NOMO-1 treated with DMSO at 0.1 percent for 48 hours (cell line): ENCODE data around the gene NPY.

Experiments used
- DNase-seq: peaks from one replicate; lab custom pipeline; 2025; ENCODE audit not compliant: unreplicated experiment; lab: John Stamatoyannopoulos, UW

NPY gene

GRCh38 chr7:24313777-24314176 is 29.8 kb downstream of the NPY start:
- no peak for DNase-seq

GRCh38 chr7:24316340-24316739 is 32.4 kb downstream of the NPY start:
- no peak for DNase-seq

DNA sequence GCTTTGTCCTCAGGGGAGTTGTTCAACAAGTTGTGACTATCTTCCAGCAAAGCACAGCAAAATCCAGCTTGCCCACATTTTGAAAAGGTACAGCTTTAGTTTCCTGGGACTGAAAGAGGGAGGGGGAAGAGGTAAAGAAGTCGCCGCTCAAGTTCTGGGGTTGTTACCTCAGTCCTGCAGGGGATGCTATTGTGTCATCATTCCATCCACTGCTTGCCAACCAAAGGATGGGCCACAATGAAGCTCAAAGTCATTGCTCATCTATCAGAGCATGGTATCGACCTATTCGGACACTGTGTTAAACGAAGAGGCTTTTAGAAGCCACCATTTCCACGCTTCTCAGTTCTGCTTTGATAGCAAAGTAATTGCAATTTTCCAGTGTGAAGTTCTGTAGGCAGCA is 34.3 kb downstream of the NPY start:
- no peak for DNase-seq

- no peak for DNase-seq
These were observed 35.2 kb downstream of the NPY start for GRCh38 chr7:24319209-24319608.

DNA sequence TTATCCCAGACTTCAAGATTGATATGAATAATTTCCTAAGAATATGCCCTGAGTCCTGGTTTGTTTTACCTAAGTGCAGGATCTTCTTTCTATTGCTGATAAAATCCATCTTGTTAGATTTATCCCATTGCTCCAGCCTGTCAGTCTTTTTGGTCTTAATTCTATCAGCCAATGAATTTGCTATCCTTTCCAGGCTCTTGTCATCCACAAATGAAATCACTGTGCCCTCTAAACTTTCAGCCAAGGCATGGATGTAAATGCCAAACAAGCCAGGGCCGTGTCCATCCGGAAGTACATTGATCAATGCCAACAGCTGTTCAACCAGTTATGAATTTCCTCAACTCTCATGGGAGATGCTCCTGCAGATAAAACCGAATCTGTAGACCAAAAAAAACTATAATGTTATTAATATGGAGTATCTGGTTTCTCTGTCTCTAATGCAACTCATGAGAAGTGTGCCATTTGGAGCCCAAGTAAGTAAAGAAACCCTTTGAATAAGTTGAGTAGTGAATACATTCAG is 40.0 kb downstream of the NPY start:
- DNase-seq = no peak

DNA sequence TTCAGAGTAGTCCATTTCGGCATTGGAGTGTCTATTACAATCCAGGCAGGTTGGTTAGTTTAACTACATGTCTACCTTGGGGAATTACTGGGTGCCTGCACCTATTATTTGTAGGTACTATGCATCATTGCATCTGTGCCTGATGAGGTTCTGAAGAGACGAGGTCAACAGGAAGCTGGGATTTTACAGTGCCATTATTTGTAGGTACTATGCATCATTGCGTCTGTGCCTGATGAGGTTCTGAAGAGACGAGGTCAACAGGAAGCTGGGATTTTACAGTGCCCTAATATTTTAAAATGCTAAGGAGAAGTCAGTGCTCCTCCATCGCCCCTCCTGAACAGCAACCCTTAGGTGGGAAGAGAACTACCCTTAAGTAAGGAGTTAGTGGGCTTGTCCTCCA is 41.7 kb downstream of the NPY start:
- DNase-seq = no peak

DNA sequence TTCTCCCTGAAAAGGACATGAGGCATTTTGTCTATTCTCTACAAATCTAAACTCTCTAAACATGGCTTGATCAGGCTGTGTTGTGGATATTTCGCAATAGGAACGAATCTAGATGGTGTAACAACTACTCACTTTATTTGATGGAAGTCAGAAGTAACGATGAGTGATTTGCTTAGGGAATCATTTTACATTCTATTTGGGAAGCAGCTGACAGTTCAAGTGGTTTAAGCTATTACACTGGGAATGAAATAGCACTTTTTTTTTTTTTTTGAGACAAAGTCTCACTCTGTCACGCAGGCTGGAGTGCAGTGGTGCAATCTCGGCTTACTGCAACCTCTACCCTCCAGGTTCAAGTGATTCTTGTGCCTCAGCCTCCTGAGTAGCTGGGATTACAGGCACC is 44.1 kb downstream of the NPY start:
- DNase-seq = no peak

DNA sequence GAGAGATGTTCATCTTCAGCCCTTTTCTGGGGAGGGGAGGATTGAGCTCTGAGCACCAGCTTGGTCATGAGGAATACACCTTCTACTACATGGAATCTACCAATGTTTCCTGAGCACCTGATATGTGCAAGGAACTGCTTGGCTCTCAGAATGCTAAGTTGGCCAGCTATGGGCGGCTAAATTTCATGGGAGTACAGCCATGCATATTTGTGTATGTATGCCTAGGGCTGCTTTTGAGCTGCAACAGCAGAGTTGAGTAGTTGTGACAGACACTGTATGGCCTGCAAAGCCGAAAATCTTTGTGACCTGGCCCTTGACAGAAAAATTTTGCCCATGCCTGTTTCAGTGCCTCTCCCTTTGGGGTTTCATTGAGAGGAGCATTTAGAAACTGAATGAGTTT is 44.9 kb downstream of the NPY start:
- DNase-seq = no peak

- DNase-seq = no peak
These were observed 50.0 kb downstream of the NPY start for GRCh38 chr7:24334012-24334411.

DNA sequence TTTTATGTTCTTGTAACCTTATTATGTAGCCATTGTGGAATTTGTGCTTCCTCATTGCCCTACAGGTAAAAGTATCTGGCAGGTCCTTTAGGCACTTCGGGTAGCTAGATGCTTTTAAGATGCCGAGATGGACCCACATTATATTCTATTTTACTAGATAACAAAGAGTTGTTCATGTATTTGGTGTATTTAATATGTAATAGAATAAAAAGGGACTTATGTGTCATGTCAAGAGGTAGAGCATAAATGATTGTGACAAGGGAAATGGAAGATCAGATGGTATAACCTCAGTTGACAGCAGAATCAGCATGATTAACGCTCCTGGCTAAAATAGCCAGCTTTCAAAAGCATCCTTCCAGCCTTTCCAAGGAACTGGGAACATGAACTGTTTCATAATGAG is 50.6 kb downstream of the NPY start:
- DNase-seq = no peak

GRCh38 chr7:24336461-24336860 is 52.5 kb downstream of the NPY start:
- no peak for DNase-seq

DNA sequence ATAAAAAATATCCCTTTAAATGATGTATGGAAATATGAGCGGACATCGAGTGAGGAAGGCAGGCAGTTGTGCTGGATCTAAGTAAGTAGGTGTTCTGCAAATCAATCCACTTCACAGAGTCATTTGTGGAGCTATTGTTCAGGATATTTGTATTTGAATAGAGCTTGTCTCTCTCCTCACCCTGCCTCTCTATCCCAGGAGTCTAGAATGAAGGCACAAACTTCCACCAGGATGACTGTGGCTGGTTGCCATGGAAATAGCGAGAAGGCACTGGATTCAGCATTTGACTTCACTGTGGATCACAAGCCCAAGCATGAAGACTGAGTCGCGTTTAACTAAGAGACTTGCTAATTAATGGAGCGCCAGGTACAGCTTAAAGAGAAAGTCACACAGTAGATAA is 53.2 kb downstream of the NPY start:
- no peak for DNase-seq

DNA sequence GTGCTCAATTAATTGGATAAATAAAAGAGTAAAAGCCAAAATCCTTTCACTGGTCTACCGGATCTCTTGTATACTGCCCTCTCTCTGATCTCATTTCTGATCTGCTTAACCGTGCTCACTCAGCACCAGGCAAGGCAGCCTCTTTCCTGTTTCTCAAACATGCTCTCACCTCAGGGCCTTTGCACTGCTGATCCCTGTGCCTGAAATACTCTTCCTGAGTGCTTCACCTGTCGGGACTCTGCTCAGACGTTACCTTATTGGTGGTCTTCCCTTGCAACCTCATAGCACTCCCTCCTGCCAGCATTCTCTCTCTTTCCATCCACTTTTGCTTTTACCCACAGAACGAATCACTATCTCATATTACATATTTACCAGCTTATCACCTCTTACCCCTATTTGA is 55.6 kb downstream of the NPY start:
- no peak for DNase-seq

DNA sequence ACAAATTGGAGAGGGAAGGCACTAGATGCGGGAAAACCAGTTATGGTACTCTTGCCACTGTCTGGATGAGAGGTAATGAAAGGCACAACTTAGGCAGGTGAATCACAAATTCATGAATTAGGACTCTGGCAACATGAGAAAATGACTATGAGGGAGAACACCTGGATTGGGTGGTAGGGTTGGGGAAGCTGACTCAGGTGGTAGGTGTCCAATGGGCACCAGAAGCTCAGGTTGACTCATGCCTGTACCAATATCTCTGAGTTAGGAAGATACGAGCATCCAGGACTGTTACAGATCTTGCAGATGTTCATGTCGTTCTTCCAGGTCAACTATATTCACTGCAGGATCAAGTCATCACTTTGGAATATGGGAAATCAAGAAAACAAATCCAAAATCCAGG is 56.7 kb downstream of the NPY start:
- DNase-seq = no peak
